Measurements from ENCODE around the gene EPHB3.

Gene EPHB3

GRCh38 chr3:184544513-184544861 is 17.1 kb upstream of the EPHB3 start:
- TF ChIP-seq, protein P1, sequence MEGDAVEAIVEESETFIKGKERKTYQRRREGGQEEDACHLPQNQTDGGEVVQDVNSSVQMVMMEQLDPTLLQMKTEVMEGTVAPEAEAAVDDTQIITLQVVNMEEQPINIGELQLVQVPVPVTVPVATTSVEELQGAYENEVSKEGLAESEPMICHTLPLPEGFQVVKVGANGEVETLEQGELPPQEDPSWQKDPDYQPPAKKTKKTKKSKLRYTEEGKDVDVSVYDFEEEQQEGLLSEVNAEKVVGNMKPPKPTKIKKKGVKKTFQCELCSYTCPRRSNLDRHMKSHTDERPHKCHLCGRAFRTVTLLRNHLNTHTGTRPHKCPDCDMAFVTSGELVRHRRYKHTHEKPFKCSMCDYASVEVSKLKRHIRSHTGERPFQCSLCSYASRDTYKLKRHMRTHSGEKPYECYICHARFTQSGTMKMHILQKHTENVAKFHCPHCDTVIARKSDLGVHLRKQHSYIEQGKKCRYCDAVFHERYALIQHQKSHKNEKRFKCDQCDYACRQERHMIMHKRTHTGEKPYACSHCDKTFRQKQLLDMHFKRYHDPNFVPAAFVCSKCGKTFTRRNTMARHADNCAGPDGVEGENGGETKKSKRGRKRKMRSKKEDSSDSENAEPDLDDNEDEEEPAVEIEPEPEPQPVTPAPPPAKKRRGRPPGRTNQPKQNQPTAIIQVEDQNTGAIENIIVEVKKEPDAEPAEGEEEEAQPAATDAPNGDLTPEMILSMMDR (IDR thresholded peaks at IDR 0.05; ENCODE audit: low read depth, low read length) = no peak
- no peak for DNase-seq (ENCODE audit: extremely low read depth, low read depth)

GRCh38 chr3:184545769-184546168 is 15.8 kb upstream of the EPHB3 start:
- DNase-seq (ENCODE audit: extremely low read depth, low read depth) = no peak
- TF ChIP-seq, protein P1 (IDR thresholded peaks at IDR 0.05; ENCODE audit: low read depth, low read length) = no peak

DNA sequence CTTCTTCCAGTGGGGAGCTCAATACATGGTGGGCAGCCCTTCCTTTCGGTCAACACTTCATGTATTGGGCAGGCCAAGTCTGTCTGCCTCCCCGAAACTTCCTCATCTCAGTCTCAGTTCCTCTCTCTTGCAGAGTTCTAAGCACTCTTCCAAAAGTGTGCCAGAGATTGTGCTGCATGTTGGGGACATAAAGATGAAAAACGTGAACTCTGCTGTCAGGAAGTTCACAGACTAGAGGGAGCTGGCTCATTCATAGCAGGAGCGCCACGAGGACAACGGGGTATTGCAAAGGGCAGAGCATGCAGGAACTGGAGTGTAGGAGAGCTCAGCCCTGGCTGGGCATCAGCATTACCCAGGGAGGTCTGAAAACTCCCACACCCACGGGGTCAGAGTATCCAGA is 15.3 kb upstream of the EPHB3 start:
- TF ChIP-seq, protein P1 (IDR thresholded peaks at IDR 0.05; ENCODE audit: low read depth, low read length) = no peak
- DNase-seq (ENCODE audit: extremely low read depth, low read depth) = no peak

GRCh38 chr3:184549796-184550577 is 11.6 kb upstream of the EPHB3 start:
- TF ChIP-seq, protein P1 (IDR thresholded peaks at IDR 0.05; ENCODE audit: low read depth, low read length) = no peak
- DNase-seq (ENCODE audit: extremely low read depth, low read depth) = no peak

DNA sequence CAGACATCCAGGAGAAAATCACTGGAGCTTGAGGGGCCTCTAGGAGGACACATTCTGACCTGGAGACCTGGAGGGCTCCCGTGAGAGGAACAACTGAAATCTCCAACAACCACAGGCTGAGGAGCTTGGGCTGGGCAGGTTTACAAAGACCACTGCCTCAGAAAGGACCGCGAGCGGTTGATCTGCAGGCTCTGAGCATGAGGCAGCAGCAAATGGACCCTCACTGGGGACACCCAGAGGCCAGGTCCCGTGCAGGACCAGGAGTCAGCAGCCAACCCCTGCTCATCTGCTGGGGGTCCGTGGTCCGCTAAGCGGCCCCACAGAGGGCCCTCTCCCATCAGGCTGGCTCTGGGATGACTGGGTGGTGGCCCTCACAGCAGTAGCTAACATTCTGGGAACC is 10.5 kb upstream of the EPHB3 start:
- TF ChIP-seq, protein P1 (IDR thresholded peaks at IDR 0.05; ENCODE audit: low read depth, low read length) = no peak
- DNase-seq (ENCODE audit: extremely low read depth, low read depth) = no peak

DNA sequence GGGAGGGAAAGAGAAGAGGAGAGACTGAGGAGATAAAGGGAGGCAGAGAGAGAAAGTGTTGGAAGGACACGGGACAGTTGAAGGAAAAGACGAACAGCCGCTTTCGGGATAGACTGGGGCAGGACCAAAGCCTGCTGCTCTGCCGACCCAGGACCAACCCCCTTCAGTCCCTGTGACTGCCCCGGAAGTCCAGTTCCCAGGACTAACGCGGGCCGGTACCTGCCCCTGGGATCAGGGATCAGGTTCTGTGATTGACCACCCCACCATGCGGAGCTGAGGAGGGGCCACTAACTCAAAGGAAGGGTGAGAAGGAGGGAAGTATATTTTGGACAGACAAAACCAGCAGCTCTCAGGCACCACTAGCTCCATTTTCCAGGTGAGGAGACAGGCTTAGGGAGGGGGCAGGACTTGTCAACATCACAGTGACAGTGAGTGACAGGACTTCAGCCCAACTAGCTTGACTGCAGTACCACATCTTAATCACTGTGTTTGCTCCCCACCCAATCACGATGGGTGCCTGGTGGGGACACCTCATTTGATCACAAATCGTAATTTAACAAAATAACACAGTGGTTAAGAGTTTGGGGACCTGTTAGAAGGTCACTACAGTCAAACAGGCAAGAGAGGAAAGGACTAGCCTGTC is 9.8 kb upstream of the EPHB3 start:
- TF ChIP-seq, protein P1 (IDR thresholded peaks at IDR 0.05; ENCODE audit: low read depth, low read length) = no peak
- DNase-seq (ENCODE audit: extremely low read depth, low read depth) = no peak

DNA sequence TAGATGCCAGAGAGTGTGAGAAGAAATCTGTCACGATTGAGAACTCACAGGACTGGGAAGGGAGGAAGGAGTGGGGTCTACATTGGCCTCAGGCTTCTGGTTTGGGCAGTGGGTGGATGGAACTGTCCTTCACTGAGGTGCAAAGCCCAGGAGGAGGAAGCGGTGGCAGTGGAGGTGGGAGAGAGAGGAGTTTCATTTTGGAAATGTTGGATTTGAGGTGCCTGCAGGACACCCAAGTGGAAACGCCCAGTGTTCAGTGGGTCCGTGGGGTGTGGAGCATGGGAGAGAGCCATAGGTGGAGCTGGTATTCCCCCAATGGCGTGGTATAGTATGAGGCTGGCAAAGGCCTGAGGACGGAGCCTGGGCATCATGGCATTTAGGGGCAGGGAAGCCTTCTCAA is 9.3 kb upstream of the EPHB3 start:
- TF ChIP-seq, protein P1 (IDR thresholded peaks at IDR 0.05; ENCODE audit: low read depth, low read length) = no peak
- no peak for DNase-seq (ENCODE audit: extremely low read depth, low read depth)

Measured in AG09319 (cell line).